OCI-LY1 (cell line): ENCODE measurements around the gene ZFPL1.

ENCODE experiments used
- H2AFZ ChIP-seq: fragments of 200-600 bp; sonication (generic), shearing (Covaris generic); 2 replicates; pipeline ENCODE4 v1.6.0; 2014; ENCODE audit warnings: antibody characterized with exemption, mild to moderate bottlenecking, low read length
- H3F3A ChIP-seq: fragments of 200-600 bp; sonication (generic), shearing (Covaris generic); 2 replicates; pipeline ENCODE4 v1.6.0; 2014; ENCODE audit warnings: mild to moderate bottlenecking, antibody characterized with exemption, low read length, moderate library complexity; ENCODE audit not compliant: insufficient read depth
- H3K27ac ChIP-seq: fragments of 200-600 bp; sonication (generic); 2 replicates; pipeline ENCODE4 v1.5.1; 2014; ENCODE audit warnings: low read length, mixed run types, mild to moderate bottlenecking, low read depth; ENCODE audit not compliant: poor library complexity, severe bottlenecking
- H3K27me3 ChIP-seq: fragments of 200-600 bp; sonication (generic); 2 replicates; pipeline ENCODE4 v1.6.0; 2014; ENCODE audit warnings: antibody characterized with exemption, mild to moderate bottlenecking, low read length, moderate library complexity; ENCODE audit not compliant: insufficient read depth
- H3K36me3 ChIP-seq: fragments of 200-600 bp; sonication (generic); 2 replicates; pipeline ENCODE4 v1.6.1; 2014; ENCODE audit warnings: mild to moderate bottlenecking, antibody characterized with exemption, low read length, moderate library complexity, mixed read lengths; ENCODE audit not compliant: insufficient read depth
- H3K4me1 ChIP-seq: fragments of 200-600 bp; sonication (generic); 2 replicates; pipeline ENCODE4 v1.5.1; 2014; ENCODE audit warnings: mild to moderate bottlenecking, low read length, moderate library complexity; ENCODE audit not compliant: insufficient read depth, severe bottlenecking
- H3K4me2 ChIP-seq: fragments of 200-600 bp; sonication (generic), shearing (Covaris generic); 2 replicates; pipeline ENCODE4 v1.6.1; 2014; ENCODE audit warnings: low read length
- H3K4me3 ChIP-seq: fragments of 200-600 bp; sonication (generic); 2 replicates; pipeline ENCODE4 v1.5.1; 2014; ENCODE audit warnings: low read length, low read depth, mild to moderate bottlenecking, mixed read lengths; ENCODE audit not compliant: poor library complexity, severe bottlenecking
- H3K79me2 ChIP-seq: fragments of 200-600 bp; shearing (Covaris generic); 2 replicates; pipeline ENCODE4 v1.6.1; 2016; ENCODE audit warnings: mixed run types, low read length, mixed read lengths; ENCODE audit not compliant: insufficient read depth
- H3K9ac ChIP-seq: fragments of 200-600 bp; sonication (generic), shearing (Covaris generic); 2 replicates; pipeline ENCODE4 v1.6.1; 2014; ENCODE audit warnings: mild to moderate bottlenecking, low read length, mixed read lengths
- H3K9me2 ChIP-seq: fragments of 200-600 bp; sonication (generic), shearing (Covaris generic); 2 replicates; pipeline ENCODE4 v1.6.1; 2014; ENCODE audit warnings: low read depth, mild to moderate bottlenecking, low read length, mixed read lengths
- H3K9me3 ChIP-seq: fragments of 200-600 bp; shearing (Covaris generic); 2 replicates; pipeline ENCODE4 v1.6.1; 2014; ENCODE audit warnings: low read length, mixed read lengths
- H4K20me1 ChIP-seq: fragments of 200-600 bp; sonication (generic), shearing (Covaris generic); 2 replicates; pipeline ENCODE4 v1.6.0; 2016; ENCODE audit warnings: mild to moderate bottlenecking, low read length; ENCODE audit not compliant: insufficient read depth
- CTCF ChIP-seq: fragments of 200-600 bp; sonication (generic), shearing (Covaris generic); IDR thresholded peaks from 2 replicates; pipeline ENCODE4 v1.5.1; 2017; ENCODE audit warnings: mild to moderate bottlenecking, antibody characterized with exemption, low read length, moderate library complexity, mixed read lengths
- EZH2 ChIP-seq: fragments of 200-600 bp; sonication (generic), shearing (Covaris generic); IDR thresholded peaks from 2 replicates; pipeline ENCODE4 v1.8.0; 2017; ENCODE audit warnings: borderline replicate concordance, mixed run types, mild to moderate bottlenecking, antibody characterized with exemption, low read length, moderate library complexity, mixed read lengths

ZFPL1 gene

GRCh38 chr11:65135633-65136145 lies 51.7 kb downstream of the ZFPL1 start:
- Histone ChIP-seq H3K79me2 (peaks cover 8% of the 10 kb centered on the region; the same call in 1 of the 2 replicates), H3K4me1 (peaks cover 36% of the 10 kb centered on the region), H3F3A (no peaks in the 10 kb centered on the region), H3K27ac (peak overlapping the region; percentile 99), H3K36me3 (peaks cover 30% of the 10 kb centered on the region), H3K9me3 (no peaks in the 10 kb centered on the region), H2AFZ (no peak overlapping the region), H3K4me3 (peak overlapping the region; percentile 95), H3K27me3 (no peaks in the 10 kb centered on the region), H3K4me2 (peak overlapping the region; percentile 93), H3K9ac (peak overlapping the region; percentile 93), H3K9me2 (no peaks in the 10 kb centered on the region), H4K20me1 (no peaks in the 10 kb centered on the region)
- TF ChIP-seq EZH2 (no peak), CTCF (no peak)

GRCh38 chr11:65136515-65137096 lies 52.6 kb downstream of the ZFPL1 start:
- no peak overlapping the region; the same call in 1 of the 2 replicates for H3K9ac ChIP-seq
- no peaks in the 10 kb centered on the region for H3F3A ChIP-seq
- TF ChIP-seq CTCF (no peak), EZH2 (no peak)
- no peaks in the 10 kb centered on the region for H4K20me1 ChIP-seq
- no peak overlapping the region for H3K27ac ChIP-seq
- peaks cover 21% of the 10 kb centered on the region for H3K36me3 ChIP-seq
- peaks cover 27% of the 10 kb centered on the region for H3K4me1 ChIP-seq
- no peaks in the 10 kb centered on the region for H3K9me2 ChIP-seq
- H3K9me3 ChIP-seq, result no peaks in the 10 kb centered on the region; the same call in 1 of the 2 replicates
- H3K27me3 ChIP-seq, result 0 out of 2 replicates have a peak, but pooled peaks cover 5% of the 10 kb centered on the region
- H3K4me2 ChIP-seq, result peak overlapping the region; percentile 93; the same call in 1 of the 2 replicates
- no peak overlapping the region for H3K4me3 ChIP-seq
- H2AFZ ChIP-seq, result no peak overlapping the region
- peaks cover 8% of the 10 kb centered on the region; the same call in 1 of the 2 replicates for H3K79me2 ChIP-seq
